ENCODE data around the gene RAB29.

- no peak for TF ChIP-seq CTCF (IDR thresholded peaks at IDR 0.05)
- no peak for TF ChIP-seq POLR2A (IDR thresholded peaks at IDR 0.05)
- TF ChIP-seq EP300 (IDR thresholded peaks at IDR 0.05): no peak
Measured at GRCh38 chr1:205751036-205751651, 24.1 kb downstream of the RAB29 start.
